Endometrial microvascular endothelial cells (primary cell): ENCODE data around the gene RDM1. TPM values are rescaled to one million over a fixed set of nuclear protein-coding genes. Genes with fewer than 3 reads are reported as not detected.

Experiments
- in situ Hi-C: cut with HindIII; loops from 2 replicates; pipeline ENCODE4 v1.10.0; 2017; ENCODE audit warnings: low sequenced_read_pairs, low pct_unique_long_range_greater_than_20kb; ENCODE audit errors: inconsistent ontology term
- total RNA-seq: library from RNA; depleted of rRNA; stranded (reverse); fragments of >200 nt; gene quantifications from one replicate; pipeline ENCODE4 v1.2.3, GENCODE V29; 2015; ENCODE audit errors: inconsistent ontology term

RDM1 gene
- total RNA-seq, 1 donor from 2014 or later, result not detected

DNA sequence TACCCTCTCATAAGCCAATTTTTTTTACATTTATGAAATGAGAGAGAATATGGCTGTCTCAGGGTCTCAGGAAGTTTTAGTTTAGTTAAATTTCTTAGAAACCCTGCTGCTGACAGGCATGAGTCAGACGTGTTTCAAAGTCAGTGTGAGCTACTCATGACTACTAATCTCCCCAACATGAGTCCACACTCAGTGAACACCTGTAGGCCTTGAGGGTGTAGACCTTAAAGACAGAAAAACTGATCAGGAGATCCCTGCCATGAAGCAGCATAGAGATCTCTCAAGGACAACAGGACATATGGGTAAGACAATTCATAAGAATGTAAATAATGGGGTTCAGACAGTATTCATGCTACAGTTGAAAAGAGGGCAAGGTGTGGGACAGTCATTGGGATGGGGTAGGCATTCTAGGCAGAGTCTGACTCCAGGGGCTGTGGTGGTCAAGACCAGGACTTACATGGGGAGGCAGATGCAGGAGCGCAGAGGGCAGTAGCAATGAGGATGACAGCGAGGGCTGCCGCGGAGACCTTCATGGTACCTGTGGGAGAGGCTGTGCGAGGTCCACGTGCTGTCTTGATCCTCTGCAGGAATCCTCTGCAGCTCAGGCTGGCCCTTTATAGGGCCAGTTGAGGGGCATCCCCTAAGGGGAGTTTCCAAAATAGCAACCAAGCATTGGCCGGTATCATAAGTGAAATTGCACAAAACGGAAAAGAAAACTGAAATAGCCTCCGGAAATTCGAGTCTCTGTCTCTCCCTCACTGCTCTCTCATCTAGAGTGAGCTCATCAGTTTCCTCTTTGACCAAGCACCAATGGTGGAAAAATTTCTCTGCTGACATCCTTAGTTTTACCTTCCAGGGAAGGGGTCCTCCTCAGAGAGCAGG is 50.6 kb downstream of the RDM1 start, which contains the start of gene CCL5:
Gene CCL5 (minus strand): TSS at position 588 of the 882 bp plus-strand sequence.
- in situ Hi-C loops, result no loop called here

DNA sequence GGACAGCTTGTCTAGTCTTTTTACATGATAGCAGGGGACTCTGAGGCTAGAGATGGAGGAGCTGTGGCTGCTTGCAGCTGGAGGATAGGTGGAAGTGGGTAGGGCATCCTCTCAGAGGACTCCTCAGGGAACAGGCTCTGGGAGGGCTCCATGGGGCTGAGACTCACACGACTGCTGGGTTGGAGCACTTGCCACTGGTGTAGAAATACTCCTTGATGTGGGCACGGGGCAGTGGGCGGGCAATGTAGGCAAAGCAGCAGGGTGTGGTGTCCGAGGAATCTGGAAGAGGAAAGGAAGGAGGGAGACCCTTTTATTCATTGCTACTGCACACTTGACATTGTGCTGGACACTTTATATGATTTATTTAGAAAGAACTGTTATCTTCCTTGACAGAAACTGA is 52.2 kb downstream of the RDM1 start:
- in situ Hi-C loops, result no loop called here

DNA sequence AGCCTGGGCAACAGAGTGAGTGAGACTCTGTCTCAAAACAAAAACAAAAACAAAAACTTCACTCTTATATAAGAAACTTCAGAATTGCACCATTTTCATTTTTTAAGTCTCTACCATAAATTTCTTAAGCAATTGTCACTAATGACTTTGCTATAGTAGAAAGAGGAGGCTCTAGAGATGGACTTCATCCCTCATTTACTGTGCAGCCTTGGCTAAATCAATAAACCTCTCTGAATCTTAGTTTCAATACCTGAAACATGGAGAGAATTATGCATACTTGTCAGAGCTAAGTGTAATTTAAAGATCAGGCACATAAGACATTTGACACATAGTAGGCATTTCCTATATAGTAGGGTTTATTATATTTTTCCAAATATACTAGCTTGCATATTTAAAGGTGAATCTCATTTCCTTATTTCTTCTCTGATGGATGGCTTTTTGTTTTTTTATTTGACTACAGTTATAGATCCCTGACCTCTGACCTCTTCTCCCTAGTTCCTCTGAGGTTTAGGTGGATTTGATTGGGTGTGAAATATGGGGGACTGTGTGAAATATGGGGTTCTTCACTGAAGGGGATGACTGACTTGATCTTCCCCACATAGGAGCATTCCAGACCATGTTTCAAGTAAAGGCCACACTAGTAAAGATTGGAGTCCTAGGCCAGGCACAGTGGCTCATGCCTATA is 53.1 kb downstream of the RDM1 start:
- in situ Hi-C loops, result no loop called here

DNA sequence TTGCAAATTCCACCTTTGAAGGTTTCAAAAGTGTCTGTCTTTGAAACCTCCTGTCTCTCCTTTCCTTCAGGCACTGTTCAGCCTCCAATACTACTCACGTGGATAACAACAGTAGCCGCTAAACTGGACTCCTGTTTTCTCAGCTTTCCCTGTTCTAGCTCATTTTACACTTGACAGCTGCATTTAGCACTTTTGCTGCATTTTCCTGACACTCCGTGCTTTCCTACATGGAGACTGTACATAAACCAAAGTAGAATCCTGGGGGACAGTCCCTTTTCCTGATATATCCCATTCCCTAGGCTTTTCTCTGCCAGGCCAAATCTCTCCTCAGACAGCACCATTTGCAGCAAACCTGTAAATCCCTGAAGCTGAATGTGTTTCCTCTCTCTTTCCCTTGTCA is 54.0 kb downstream of the RDM1 start:
- in situ Hi-C loops, result no loop called here

DNA sequence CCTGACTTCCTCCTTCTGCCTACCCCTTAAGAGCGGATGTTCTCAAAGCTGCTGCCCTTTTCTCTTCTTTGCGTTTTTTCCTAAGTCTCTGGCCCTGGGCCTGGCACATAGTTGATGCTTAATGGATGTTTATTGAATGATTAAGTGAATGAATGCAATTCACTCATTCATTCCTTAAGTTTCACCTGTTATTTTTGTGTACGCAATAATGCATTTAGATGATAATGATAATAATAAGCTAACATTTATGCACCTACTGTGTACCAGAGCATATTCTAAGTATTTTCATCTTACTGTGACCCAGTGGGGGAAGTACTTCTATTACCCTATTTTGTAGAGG is 54.8 kb downstream of the RDM1 start:
- in situ Hi-C loops, result no loop called here

DNA sequence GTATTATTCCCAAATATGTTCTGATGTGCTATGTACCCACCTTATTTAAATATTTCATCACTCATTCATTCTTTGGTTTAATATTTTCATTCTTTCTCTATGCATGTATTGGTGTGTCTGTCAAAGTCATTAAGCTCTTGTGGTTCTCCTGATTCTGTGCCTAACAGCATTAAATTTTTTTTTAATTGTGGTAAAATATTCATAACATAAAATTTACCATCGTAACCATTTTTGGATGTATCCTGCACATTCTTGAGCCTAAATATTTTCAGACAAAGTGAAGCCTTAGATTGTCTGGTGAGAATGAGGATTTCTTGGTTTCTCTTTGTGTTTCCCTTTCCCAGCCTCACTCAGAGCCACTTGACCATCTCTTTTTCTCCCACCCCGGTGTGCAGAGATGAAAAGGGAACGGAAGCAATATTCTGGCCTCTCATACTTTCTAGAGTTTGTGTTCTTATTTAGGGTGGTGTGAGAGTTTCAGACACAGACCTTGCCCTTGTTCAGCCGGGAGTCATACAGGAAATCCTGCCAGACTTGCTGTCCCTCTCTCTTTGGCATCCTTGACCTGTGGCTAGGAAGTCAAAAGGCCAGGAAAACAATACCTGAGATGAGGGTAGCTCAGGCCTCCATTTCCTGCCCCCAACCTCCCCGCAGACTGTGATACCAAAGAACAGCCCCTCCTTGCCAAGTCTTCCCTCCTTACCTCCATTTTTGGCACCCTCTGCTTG is 55.3 kb downstream of the RDM1 start:
- in situ Hi-C loops, result no loop called here

DNA sequence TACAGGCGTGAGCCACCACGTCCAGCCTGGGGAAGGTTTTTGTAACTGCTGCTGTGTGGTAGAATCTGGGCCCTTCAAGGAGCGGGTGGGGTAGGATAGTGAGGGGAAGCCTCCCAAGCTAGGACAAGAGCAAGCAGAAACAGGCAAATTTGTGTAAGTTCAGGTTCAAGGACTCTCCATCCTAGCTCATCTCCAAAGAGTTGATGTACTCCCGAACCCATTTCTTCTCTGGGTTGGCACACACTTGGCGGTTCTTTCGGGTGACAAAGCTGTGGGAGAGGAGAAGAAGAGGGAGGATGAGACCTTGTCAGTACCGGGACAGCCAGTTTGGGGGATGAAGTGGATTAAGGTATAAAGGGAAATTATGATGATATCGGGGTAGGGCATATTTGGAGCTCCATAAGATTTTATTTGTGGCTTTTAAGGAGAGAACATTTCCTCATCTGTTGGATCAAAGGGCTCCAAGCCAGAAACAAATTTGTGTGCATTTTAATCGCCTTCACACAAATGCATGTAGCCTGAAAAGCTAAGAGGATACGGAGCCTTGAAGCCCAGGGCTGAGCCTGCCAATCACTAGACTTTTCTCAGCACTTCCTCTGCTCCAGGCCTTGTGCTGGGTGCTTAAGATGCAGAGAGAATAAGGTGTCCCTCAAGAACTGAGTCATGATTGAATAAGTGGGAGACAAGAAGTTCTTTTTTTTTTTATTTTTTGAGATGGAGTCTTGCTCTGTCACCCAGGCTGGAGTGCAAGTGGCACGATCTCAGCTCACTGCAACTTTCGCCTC is 58.2 kb downstream of the RDM1 start:
- in situ Hi-C loops, result no loop called here

DNA sequence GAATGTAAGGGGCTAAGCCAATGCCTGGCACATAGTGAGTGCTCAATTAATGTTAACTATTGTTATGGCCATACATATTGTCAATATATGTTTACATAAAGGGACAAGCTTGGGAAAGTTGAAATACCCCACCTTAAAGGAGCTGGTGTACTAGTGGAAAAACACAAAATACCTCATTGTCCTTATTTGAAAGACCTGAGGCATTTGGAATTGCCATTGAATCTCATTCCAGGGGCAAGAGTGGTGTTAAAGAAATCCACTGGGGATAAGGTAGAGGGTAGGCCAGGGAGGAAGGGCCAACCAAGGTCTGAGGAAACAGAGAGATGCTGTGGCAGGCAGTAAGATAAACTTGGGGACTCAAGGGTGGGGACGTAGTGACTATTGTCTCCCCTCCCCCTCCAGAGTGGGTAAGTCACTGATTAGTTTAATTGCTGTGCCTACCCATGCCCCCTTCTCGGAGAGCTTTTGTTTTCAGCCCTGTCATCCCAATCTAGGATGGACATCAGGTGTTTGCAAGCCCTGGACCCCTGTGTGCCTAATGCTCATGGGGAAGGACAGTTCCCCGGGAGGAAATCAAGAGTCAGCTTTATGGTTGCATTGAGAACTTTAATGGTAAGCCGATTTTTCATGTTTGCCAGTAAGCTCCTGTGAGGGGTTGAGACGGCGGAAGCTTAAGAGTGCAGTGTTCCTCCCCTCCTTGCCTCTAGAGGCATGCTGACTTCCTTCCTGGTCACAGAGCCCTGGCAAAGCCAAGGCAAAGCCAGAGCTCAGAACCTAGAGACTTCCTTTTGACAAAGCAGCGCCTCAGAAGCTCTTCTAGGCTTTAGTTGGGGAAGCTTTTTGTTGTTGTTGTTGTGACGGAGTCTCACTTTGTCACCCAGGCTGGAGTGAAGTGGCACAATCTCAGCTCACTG is 59.4 kb downstream of the RDM1 start:
- in situ Hi-C loops, result no loop called here

DNA sequence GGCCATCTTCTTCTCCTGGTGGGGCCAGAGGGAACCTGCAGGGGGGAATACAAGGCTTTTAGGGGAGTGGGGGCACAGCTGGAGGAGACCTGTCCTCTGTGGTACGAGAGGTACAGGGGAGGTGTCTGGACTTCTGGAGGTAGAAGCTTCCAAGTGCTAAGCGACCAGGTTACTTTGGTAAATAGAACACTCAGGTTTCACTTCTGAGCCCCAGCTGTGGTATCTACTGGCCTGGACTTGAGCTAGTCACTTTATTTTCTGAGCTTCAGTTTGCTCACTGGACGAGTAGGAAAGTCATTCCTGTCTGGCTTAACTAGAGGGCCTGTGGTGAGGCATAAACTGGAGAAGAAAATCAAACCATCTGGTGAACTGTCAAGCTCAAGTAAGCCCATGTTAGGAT is 61.8 kb downstream of the RDM1 start, which contains the start of gene HEATR9:
Gene HEATR9 (minus strand): TSS at position 155 of the 400 bp plus-strand sequence. CDS start 149 bp downstream, at position 6.
- in situ Hi-C loops, result no loop called here

Other genes with a start within 250 kb of the RDM1 start
- under 0.01 TPM for gene RASL10B, start 199.1 kb downstream of the RDM1 start, total RNA-seq
- not detected for gene GAS2L2, start 177.5 kb downstream of the RDM1 start, total RNA-seq
- not detected for gene C17orf50, start 169.9 kb downstream of the RDM1 start, total RNA-seq
- 0.19 TPM for gene MMP28, start 135.1 kb downstream of the RDM1 start, total RNA-seq
- gene TAF15, start 121.3 kb downstream of the RDM1 start, total RNA-seq, result 30.8 TPM
- not detected for gene HEATR9, start 61.9 kb downstream of the RDM1 start, total RNA-seq
- gene CCL5, start 50.4 kb downstream of the RDM1 start, total RNA-seq, result 0.46 TPM
- gene LYZL6, start 12.9 kb upstream of the RDM1 start, total RNA-seq, result not detected
- gene CCL16, start 50.7 kb upstream of the RDM1 start, total RNA-seq, result not detected
- gene CCL14, start 56.0 kb upstream of the RDM1 start, total RNA-seq, result 0.93 TPM
- not detected for gene CCL15, start 70.8 kb upstream of the RDM1 start, total RNA-seq
- not detected for gene CCL23, start 87.2 kb upstream of the RDM1 start, total RNA-seq
- gene CCL18, start 133.5 kb upstream of the RDM1 start, total RNA-seq, result not detected
- not detected for gene CCL3, start 159.4 kb upstream of the RDM1 start, total RNA-seq
- not detected for gene CCL4, start 173.1 kb upstream of the RDM1 start, total RNA-seq
- gene TBC1D3B, start 245.9 kb upstream of the RDM1 start, total RNA-seq, result not detected